GM12891 (cell line): ENCODE data around the gene EML5.

Source experiments
- PAX5 ChIP-seq: IDR thresholded peaks from 2 replicates; pipeline ENCODE4 v1.6.1; 2011; ENCODE audit warnings: low read length, moderate library complexity, mild to moderate bottlenecking; ENCODE audit not compliant: insufficient read depth, severe bottlenecking
- POLR2A ChIP-seq: IDR thresholded peaks from 2 replicates; pipeline ENCODE4 v1.6.1; 2011; ENCODE audit warnings: low read depth, low read length, control low read depth
- POLR2AphosphoS5 ChIP-seq: IDR thresholded peaks from 2 replicates; pipeline ENCODE4 v1.6.1; 2011; ENCODE audit warnings: low read depth, low read length, control low read depth
- POU2F2 ChIP-seq: IDR thresholded peaks from 2 replicates; pipeline ENCODE4 v1.6.1; 2011; ENCODE audit warnings: low read depth, mild to moderate bottlenecking, control low read depth, low read length, moderate library complexity
- SPI1 ChIP-seq: IDR thresholded peaks from 2 replicates; pipeline ENCODE4 v1.6.1; 2011; ENCODE audit warnings: low read depth, low read length, control low read depth
- TAF1 ChIP-seq: IDR thresholded peaks from 2 replicates; pipeline ENCODE4 v1.6.1; 2011; ENCODE audit warnings: low read depth, low read length, control low read depth

GRCh38 chr14:88750413-88750812, 42.3 kb downstream of the EML5 start:
- TF ChIP-seq POLR2A, result no peak
- TF ChIP-seq POLR2AphosphoS5, result no peak
- TF ChIP-seq TAF1, result no peak
- TF ChIP-seq SPI1, result no peak
- TF ChIP-seq PAX5, result no peak
- no peak for TF ChIP-seq POU2F2
